Panc1 (cell line): Measurements from ENCODE around the gene PPFIA3. TPM values are rescaled to one million over a fixed set of nuclear protein-coding genes. Genes with fewer than 3 reads are reported as not detected.
"Not testable (repeated sequence)": the region's sequence is repeated elsewhere in the genome, so short reads cannot be mapped to it uniquely, and the experiment has no call there.

Source experiments
- ATAC-seq: fragments of 200-7000 bp; cut with Tn5 transposase; 2 replicates; pipeline ENCODE4 v1.9.1; 2020; ENCODE audit warnings: mild to moderate bottlenecking, moderate library complexity
- BruUV-seq: library from RNA; stranded (reverse); fragments of 400-500 nt; replicated peaks from 2 replicates; lab custom pipeline; 2021; lab: Mats Ljungman, UMichigan
- CTCF ChIA-PET: fragments of 300-600 bp; sonication (Branson Sonifier 250); formaldehyde crosslinking; loops from one replicate; lab custom pipeline; 2022; ENCODE audit warnings: antibody characterized with exemption; lab: Charles Lee
- POLR2A ChIA-PET: fragments of 300-600 bp; sonication (Branson Sonifier 250); formaldehyde crosslinking; loops from one replicate; lab custom pipeline; 2022; ENCODE audit warnings: antibody characterized with exemption; lab: Charles Lee
- DNase-seq: peaks from one replicate; pipeline ENCODE4 v3.0.0-alpha.2; 2010; ENCODE audit warnings: low read depth, low spot score
- H3K27ac ChIP-seq: 2 replicates; pipeline ENCODE4 v1.5.1; 2011; ENCODE audit warnings: mild to moderate bottlenecking, low read length, inconsistent platforms
- H3K27me3 ChIP-seq: fragments of 200-500 bp; sonication (Bioruptor generic); 2 replicates; pipeline ENCODE4 v1.6.0; 2014; ENCODE audit warnings: low read length, inconsistent platforms; ENCODE audit not compliant: control insufficient read depth, insufficient read depth
- H3K36me3 ChIP-seq: fragments of 200-500 bp; sonication (Bioruptor generic); 2 replicates; pipeline ENCODE4 v1.5.1; 2014; ENCODE audit warnings: inconsistent platforms, mild to moderate bottlenecking, low read length, moderate library complexity; ENCODE audit not compliant: control insufficient read depth, insufficient read depth
- H3K4me1 ChIP-seq: 2 replicates; pipeline ENCODE4 v1.5.1; 2011; ENCODE audit warnings: inconsistent platforms, mild to moderate bottlenecking, low read length, moderate library complexity; ENCODE audit not compliant: control insufficient read depth, insufficient read depth
- H3K4me3 ChIP-seq, 2 experiments: 2 replicates each; pipeline ENCODE4 v1.5.1; 2011 to 2012; ENCODE audit warnings: low read depth in 2 of 2, low read length in 2 of 2, mild to moderate bottlenecking in 2 of 2, inconsistent platforms in 1 of 2, moderate library complexity in 1 of 2
- H3K9me3 ChIP-seq: fragments of 200-500 bp; sonication (Bioruptor generic); 2 replicates; pipeline ENCODE4 v1.5.1; 2014; ENCODE audit warnings: low read depth, mild to moderate bottlenecking, inconsistent platforms, low read length, moderate library complexity; ENCODE audit not compliant: control insufficient read depth, insufficient read depth
- POLR2AphosphoS5 ChIP-seq: IDR thresholded peaks from 2 replicates; pipeline ENCODE4 v1.6.1; 2012; ENCODE audit warnings: mild to moderate bottlenecking, low read depth, low read length, moderate library complexity
- SIN3A ChIP-seq: IDR thresholded peaks from 2 replicates; pipeline ENCODE4 v1.6.1; 2012; ENCODE audit warnings: low read depth, mild to moderate bottlenecking, low read length, moderate library complexity, borderline replicate concordance; ENCODE audit not compliant: insufficient read depth
- TCF7L2 ChIP-seq: IDR thresholded peaks from 2 replicates; pipeline ENCODE4 v1.6.1; 2011; ENCODE audit warnings: mild to moderate bottlenecking, low read depth, low read length, inconsistent platforms
- in situ Hi-C: cut with HindIII; loops from 2 replicates; pipeline ENCODE4 v1.10.0; 2016; ENCODE audit warnings: low sequenced_read_pairs, low pct_unique_long_range_greater_than_20kb
- intact Hi-C: fragments of 100-400 bp; cut with micrococcal nuclease; formaldehyde crosslinking; loops from one replicate; pipeline ENCODE4 v1.10.0; 2022; ENCODE audit not compliant: unreplicated experiment
- total RNA-seq: library from RNA; stranded (reverse); gene quantifications from one replicate; pipeline ENCODE4 v1.2.1, GENCODE V29; 2021; ENCODE audit not compliant: unreplicated experiment
- TF ChIP-seq, protein P1 (sequence below), 2 experiments: IDR thresholded peaks; 2 replicates each; pipeline ENCODE4 v1.6.1; 2011 to 2012; ENCODE audit warnings: low read depth in 2 of 2, control low read depth in 1 of 2, low read length in 1 of 2, mild to moderate bottlenecking in 1 of 2, moderate library complexity in 1 of 2; ENCODE audit not compliant: insufficient read depth in 1 of 2
- TF ChIP-seq, protein P2 (sequence below): fragments of 450-650 bp; IDR thresholded peaks from 2 replicates; pipeline ENCODE4 v1.5.1; 2017; ENCODE audit warnings: mild to moderate bottlenecking

Gene PPFIA3
- total RNA-seq, 1 experiment from 2014 or later = 21.7 TPM

DNA sequence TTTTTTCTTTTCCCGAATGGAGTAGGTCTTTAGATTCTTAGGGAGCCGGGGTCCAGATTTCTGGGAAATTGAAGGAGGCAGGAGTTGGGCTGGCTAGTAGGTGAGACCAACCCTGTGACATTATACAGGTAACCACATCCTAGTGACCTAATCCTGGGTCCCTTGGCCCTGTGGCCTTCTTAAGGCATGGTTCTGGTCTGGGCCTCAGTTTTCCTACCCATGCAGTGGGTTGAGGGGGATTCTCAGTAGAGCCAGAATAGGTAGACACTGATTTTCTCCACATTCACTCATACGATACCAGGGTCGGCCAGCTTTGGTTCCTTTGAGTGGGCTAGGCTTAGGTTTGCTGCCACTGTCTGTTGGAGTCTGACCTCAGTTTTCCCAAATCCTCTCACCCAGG lies 7.2 kb downstream of the PPFIA3 start:
- DNase-seq = no peak
- Histone ChIP-seq H3K9me3 (no peaks in the 10 kb centered on the region), H3K4me3 (no peak overlapping the region), H3K27me3 (no peaks in the 10 kb centered on the region), H3K27ac (no peak overlapping the region), H3K36me3 (no peaks in the 10 kb centered on the region), H3K4me1 (0 out of 2 replicates have a peak, but pooled peaks cover 3% of the 10 kb centered on the region)
- no peak for ATAC-seq
- ChIA-PET CTCF (interaction anchor here (0.6 kb wide), 2 partner anchors 8 to 20 kb away, joined by 5 to 8 read pairs; no protein-coding TSS in a partner anchor), POLR2A (no interaction called here)
- BruUV-seq = no TSS peak
- in situ Hi-C loops (no loop called here), intact Hi-C loops (no loop called here)
- TF ChIP-seq SIN3A = no peak
- no peak for TF ChIP-seq POLR2AphosphoS5
- TF ChIP-seq, protein P1, sequence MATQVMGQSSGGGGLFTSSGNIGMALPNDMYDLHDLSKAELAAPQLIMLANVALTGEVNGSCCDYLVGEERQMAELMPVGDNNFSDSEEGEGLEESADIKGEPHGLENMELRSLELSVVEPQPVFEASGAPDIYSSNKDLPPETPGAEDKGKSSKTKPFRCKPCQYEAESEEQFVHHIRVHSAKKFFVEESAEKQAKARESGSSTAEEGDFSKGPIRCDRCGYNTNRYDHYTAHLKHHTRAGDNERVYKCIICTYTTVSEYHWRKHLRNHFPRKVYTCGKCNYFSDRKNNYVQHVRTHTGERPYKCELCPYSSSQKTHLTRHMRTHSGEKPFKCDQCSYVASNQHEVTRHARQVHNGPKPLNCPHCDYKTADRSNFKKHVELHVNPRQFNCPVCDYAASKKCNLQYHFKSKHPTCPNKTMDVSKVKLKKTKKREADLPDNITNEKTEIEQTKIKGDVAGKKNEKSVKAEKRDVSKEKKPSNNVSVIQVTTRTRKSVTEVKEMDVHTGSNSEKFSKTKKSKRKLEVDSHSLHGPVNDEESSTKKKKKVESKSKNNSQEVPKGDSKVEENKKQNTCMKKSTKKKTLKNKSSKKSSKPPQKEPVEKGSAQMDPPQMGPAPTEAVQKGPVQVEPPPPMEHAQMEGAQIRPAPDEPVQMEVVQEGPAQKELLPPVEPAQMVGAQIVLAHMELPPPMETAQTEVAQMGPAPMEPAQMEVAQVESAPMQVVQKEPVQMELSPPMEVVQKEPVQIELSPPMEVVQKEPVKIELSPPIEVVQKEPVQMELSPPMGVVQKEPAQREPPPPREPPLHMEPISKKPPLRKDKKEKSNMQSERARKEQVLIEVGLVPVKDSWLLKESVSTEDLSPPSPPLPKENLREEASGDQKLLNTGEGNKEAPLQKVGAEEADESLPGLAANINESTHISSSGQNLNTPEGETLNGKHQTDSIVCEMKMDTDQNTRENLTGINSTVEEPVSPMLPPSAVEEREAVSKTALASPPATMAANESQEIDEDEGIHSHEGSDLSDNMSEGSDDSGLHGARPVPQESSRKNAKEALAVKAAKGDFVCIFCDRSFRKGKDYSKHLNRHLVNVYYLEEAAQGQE (IDR thresholded peaks at IDR 0.05; ENCODE audit: insufficient read depth in 1 of 2, low read depth in 2 of 2, low read length in 1 of 2) = no peak
- no peak for TF ChIP-seq TCF7L2
- TF ChIP-seq, protein P2, sequence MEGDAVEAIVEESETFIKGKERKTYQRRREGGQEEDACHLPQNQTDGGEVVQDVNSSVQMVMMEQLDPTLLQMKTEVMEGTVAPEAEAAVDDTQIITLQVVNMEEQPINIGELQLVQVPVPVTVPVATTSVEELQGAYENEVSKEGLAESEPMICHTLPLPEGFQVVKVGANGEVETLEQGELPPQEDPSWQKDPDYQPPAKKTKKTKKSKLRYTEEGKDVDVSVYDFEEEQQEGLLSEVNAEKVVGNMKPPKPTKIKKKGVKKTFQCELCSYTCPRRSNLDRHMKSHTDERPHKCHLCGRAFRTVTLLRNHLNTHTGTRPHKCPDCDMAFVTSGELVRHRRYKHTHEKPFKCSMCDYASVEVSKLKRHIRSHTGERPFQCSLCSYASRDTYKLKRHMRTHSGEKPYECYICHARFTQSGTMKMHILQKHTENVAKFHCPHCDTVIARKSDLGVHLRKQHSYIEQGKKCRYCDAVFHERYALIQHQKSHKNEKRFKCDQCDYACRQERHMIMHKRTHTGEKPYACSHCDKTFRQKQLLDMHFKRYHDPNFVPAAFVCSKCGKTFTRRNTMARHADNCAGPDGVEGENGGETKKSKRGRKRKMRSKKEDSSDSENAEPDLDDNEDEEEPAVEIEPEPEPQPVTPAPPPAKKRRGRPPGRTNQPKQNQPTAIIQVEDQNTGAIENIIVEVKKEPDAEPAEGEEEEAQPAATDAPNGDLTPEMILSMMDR = no peak

DNA sequence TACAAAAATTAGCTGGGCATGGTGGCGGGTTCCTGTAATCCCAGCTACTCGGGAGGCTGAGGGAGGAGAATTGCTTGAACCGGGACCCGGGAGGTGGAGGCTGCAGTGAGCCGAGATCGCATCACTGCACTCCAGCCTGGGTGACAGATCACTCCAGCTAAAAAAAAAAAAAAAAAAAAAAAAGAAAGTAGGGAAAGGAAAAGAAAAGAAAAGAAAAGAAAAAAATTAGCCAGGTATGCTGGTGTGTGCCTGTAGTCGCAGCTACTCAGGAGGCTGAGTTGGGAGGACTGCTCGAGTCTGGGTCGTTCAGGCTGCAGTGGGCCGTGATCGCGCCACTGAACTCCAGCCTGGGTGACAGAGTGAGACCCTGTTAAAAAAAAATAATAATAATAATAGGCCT lies 7.9 kb downstream of the PPFIA3 start:
- BruUV-seq, intact Hi-C loops, H3K9me3 ChIP-seq, ATAC-seq, H3K27me3 ChIP-seq, DNase-seq, H3K4me1 ChIP-seq, in situ Hi-C loops, H3K36me3 ChIP-seq: not testable (repeated sequence)
- CTCF ChIA-PET = interaction anchor here (0.6 to 1.0 kb wide), 7 partner anchors 8 to 302 kb away, joined by 3 to 10 read pairs (median 5); no protein-coding TSS in a partner anchor
- Histone ChIP-seq H3K4me3 (peak overlapping the region; percentile 22 to 24), H3K27ac (peak overlapping the region; percentile 48)
- POLR2A ChIA-PET = interaction anchor here (0.6 to 0.7 kb wide), 3 partner anchors 133 to 251 kb away, joined by 3 to 8 read pairs (median 5); partner anchors contain the start of gene RUVBL2
